Measurements from ENCODE around the gene BCAR1. TPM values are rescaled to one million over a fixed set of nuclear protein-coding genes. Genes with fewer than 3 reads are reported as not detected.

The BCAR1 gene
- polyA plus RNA-seq, 2 of the 4 experiments (the other 2 are of a cell fraction): 10.2 to 35.8 TPM

DNA sequence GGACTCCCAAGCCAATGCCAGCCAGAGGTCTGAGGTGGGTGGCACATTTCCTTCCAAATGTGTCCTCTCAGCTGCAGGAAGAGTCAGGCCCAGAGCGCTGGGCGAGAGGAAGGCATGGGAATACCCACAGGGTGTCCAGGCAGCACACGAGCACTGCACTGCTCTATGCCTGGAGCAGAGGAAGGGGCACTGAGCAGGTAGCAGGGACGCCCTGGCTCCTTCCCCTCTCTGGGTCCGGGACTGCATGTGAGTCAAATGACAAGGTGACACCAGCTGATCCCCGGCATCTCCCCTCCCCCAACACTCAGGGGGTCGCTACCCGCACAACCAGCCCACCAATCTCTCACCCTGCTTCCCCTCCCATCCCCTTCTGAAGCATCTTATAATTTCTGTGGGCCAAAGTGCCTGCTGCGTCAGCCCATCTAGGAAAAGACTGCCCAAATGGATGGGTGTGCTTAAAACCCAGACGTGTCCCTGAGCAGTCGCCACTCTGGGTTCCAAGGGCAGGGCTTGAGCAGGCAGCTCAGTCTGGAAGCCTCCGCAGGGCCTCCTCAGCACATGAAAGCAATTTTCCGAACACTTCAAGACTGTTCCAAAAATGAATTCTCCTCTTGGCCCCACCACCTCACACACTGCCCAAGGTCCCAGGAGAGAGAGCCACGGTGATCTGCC, 12.0 kb upstream of the BCAR1 start:
- H3K4me1 ChIP-seq: peaks cover 59% of the 10 kb centered on the region
- peak overlapping the region; percentile 87 for H3K4me2 ChIP-seq
- peak overlapping the region; percentile 97; the same call in 2 of the 3 replicates for H3K4me3 ChIP-seq
- POLR2A ChIA-PET: no interaction called here
- CTCF ChIA-PET: interaction anchor here (0.9 to 1.2 kb wide), 3 partner anchors 18 to 115 kb away, joined by 3 to 4 read pairs (median 3); no protein-coding TSS in a partner anchor
- DNase-seq (ENCODE audit: low read depth in 1 of 2, low spot score in 1 of 2) (no peak), FAIRE-seq (no peak), ATAC-seq (no peak)
- WGBS (ENCODE audit: missing lambda C conversion rate): 85% methylated on average over 12 of the region's 14 CpGs
- H3K9me3 ChIP-seq: no peaks in the 10 kb centered on the region
- TF ChIP-seq RFX5 (IDR thresholded peaks at IDR 0.05) (no peak), RAD21 (conservative IDR thresholded peaks at IDR 0.05 in 1 of 2, IDR thresholded peaks at IDR 0.05 in 1 of 2) (no peak), ESRRA (IDR thresholded peaks at IDR 0.05; ENCODE audit: borderline replicate concordance, low read length) (no peak), ZSCAN20 (CRISPR knock-in tag; IDR thresholded peaks at IDR 0.05) (no peak), FOXS1 (CRISPR knock-in tag; IDR thresholded peaks at IDR 0.05) (no peak), NPAS2 (CRISPR knock-in tag; IDR thresholded peaks at IDR 0.05; ENCODE audit: borderline replicate concordance) (no peak), SMC3 (IDR thresholded peaks at IDR 0.05) (no peak), NFE2L2 (conservative IDR thresholded peaks at IDR 0.05; ENCODE audit: low read length) (no peak), BHLHE40 (IDR thresholded peaks at IDR 0.05; ENCODE audit: low read depth, low read length) (no peak), ZC3H11A (IDR thresholded peaks at IDR 0.05) (no peak), CEBPB (IDR thresholded peaks at IDR 0.05) (no peak)
- TF ChIP-seq, protein P1, sequence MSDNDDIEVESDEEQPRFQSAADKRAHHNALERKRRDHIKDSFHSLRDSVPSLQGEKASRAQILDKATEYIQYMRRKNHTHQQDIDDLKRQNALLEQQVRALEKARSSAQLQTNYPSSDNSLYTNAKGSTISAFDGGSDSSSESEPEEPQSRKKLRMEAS (IDR thresholded peaks at IDR 0.05): no peak
- TF ChIP-seq, protein P2, sequence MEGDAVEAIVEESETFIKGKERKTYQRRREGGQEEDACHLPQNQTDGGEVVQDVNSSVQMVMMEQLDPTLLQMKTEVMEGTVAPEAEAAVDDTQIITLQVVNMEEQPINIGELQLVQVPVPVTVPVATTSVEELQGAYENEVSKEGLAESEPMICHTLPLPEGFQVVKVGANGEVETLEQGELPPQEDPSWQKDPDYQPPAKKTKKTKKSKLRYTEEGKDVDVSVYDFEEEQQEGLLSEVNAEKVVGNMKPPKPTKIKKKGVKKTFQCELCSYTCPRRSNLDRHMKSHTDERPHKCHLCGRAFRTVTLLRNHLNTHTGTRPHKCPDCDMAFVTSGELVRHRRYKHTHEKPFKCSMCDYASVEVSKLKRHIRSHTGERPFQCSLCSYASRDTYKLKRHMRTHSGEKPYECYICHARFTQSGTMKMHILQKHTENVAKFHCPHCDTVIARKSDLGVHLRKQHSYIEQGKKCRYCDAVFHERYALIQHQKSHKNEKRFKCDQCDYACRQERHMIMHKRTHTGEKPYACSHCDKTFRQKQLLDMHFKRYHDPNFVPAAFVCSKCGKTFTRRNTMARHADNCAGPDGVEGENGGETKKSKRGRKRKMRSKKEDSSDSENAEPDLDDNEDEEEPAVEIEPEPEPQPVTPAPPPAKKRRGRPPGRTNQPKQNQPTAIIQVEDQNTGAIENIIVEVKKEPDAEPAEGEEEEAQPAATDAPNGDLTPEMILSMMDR (IDR thresholded peaks at IDR 0.05): no peak
- TF ChIP-seq, protein P3, sequence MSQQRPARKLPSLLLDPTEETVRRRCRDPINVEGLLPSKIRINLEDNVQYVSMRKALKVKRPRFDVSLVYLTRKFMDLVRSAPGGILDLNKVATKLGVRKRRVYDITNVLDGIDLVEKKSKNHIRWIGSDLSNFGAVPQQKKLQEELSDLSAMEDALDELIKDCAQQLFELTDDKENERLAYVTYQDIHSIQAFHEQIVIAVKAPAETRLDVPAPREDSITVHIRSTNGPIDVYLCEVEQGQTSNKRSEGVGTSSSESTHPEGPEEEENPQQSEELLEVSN (IDR thresholded peaks at IDR 0.05; ENCODE audit: borderline replicate concordance, low read depth): no peak
- peak overlapping the region; percentile 26 to 97; a peak in 4 of 6 replicates for H3K27ac ChIP-seq

DNA sequence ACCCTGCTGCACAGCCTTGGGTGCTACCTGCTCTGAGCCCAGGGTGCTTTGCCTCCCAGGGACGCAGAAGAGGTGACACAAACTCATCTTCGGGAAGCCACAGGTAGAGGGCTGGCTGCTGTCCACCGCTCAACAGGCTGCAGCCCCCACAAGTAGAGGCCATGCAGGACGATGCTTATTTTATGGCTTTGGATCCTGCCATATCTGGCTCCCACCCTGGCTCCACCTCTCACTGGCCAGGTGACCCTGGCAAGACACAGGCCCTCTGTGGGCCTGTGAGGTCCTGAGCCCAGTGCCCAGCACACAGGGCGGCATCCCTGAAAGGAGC, 11.3 kb upstream of the BCAR1 start:
- ATAC-seq: no peak
- Histone ChIP-seq H3K4me1 (peaks cover 52% of the 10 kb centered on the region), H3K27ac (peak overlapping the region; percentile 26 to 97; a peak in 5 of 6 replicates), H3K9me3 (no peaks in the 10 kb centered on the region), H3K4me3 (no peak overlapping the region), H3K4me2 (peak overlapping the region; percentile 87)
- CTCF ChIA-PET: interaction anchor here (0.9 to 1.2 kb wide), 3 partner anchors 12 to 28 kb away, joined by 3 to 4 read pairs (median 3); no protein-coding TSS in a partner anchor
- WGBS (ENCODE audit: missing lambda C conversion rate): 97% methylated on average over 4 of the region's 5 CpGs
- FAIRE-seq: no peak
- TF ChIP-seq EP300 (IDR thresholded peaks at IDR 0.05) (no peak), KDM5A (IDR thresholded peaks at IDR 0.05) (no peak), ZNF302 (CRISPR knock-in tag; IDR thresholded peaks at IDR 0.05) (no peak), RFX5 (IDR thresholded peaks at IDR 0.05) (no peak)
- POLR2A ChIA-PET: no interaction called here
- no peak for DNase-seq (ENCODE audit: low read depth in 1 of 2, low spot score in 1 of 2)

DNA sequence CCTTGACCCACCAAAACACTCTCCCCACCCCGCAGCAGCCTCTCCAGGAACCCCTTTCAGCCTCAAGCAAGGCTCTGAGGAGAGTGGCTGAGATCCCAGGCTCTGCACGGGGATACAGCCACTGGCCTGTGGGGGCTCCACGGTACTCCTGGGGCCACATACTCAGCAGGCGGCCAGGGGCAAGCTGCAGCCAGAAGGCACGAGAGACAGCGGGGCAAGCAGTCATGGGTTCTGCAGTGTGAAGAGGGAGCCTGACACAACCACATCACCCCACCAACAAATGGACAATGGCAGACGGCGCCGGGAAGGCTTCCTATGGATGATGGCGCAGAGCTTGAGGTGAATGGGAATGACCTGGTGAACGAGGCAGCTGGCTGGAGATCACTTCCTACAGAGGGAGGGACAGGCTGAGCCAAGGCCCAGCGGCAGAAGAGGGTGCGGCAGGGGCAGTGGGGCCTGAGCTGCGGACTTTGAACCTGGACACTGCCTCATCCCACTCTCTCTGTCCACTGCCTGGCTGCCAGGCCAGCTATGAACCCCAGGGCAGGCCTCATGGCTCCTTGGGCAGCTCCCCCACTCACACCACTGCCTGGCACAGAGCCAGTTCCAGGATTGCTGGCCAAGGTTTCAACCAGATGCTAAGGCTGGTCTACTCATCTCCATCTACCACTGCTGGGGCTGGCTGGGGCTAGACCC, 10.8 kb upstream of the BCAR1 start:
- peak in 1 of 2 experiments; percentile 36; a peak in 3 of 6 replicates for ATAC-seq
- CTCF ChIA-PET: interaction anchor here (0.9 to 1.2 kb wide), 4 partner anchors 11 to 29 kb away, joined by 3 to 4 read pairs (median 3); no protein-coding TSS in a partner anchor
- peaks cover 50% of the 10 kb centered on the region for H3K4me1 ChIP-seq
- no peak for DNase-seq (ENCODE audit: low read depth in 1 of 2, low spot score in 1 of 2)
- TF ChIP-seq, protein P4, sequence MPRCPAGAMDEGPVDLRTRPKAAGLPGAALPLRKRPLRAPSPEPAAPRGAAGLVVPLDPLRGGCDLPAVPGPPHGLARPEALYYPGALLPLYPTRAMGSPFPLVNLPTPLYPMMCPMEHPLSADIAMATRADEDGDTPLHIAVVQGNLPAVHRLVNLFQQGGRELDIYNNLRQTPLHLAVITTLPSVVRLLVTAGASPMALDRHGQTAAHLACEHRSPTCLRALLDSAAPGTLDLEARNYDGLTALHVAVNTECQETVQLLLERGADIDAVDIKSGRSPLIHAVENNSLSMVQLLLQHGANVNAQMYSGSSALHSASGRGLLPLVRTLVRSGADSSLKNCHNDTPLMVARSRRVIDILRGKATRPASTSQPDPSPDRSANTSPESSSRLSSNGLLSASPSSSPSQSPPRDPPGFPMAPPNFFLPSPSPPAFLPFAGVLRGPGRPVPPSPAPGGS (IDR thresholded peaks at IDR 0.05): no peak
- TF ChIP-seq, protein P5, sequence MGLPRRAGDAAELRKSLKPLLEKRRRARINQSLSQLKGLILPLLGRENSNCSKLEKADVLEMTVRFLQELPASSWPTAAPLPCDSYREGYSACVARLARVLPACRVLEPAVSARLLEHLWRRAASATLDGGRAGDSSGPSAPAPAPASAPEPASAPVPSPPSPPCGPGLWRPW (IDR thresholded peaks at IDR 0.05): no peak
- no peak for TF ChIP-seq NR3C1 (IDR thresholded peaks at IDR 0.05)
- TF ChIP-seq KDM1A (IDR thresholded peaks at IDR 0.05; ENCODE audit: low read depth): no peak
- TF ChIP-seq CBX8 (IDR thresholded peaks at IDR 0.05): no peak
- TF ChIP-seq MYC (IDR thresholded peaks at IDR 0.05; ENCODE audit: borderline replicate concordance, low read length): no peak
- no peak for TF ChIP-seq SREBF2 (IDR thresholded peaks at IDR 0.05)
- H3K9me3 ChIP-seq: no peaks in the 10 kb centered on the region
- peak overlapping the region; percentile 87 for H3K4me2 ChIP-seq
- H3K27ac ChIP-seq: peak overlapping the region; percentile 26 to 97; a peak in 4 of 6 replicates
- no peak overlapping the region for H3K4me3 ChIP-seq
- WGBS (ENCODE audit: missing lambda C conversion rate): 82% methylated on average over 12 of the region's 14 CpGs
- POLR2A ChIA-PET: no interaction called here
- FAIRE-seq: no peak
